NCI-H1436 (cell line): ENCODE measurements around the gene STK39.

Experiments
- DNase-seq: peaks from one replicate; lab custom pipeline; 2025; lab: John Stamatoyannopoulos, UW

Gene STK39

GRCh38 chr2:167928434-167928833, 319.0 kb downstream of the STK39 start:
- no peak for DNase-seq

GRCh38 chr2:167925758-167926157, 321.6 kb downstream of the STK39 start:
- no peak for DNase-seq

- DNase-seq = peak; percentile 31
Measured at GRCh38 chr2:167924556-167924955, 322.8 kb downstream of the STK39 start.

- DNase-seq = no peak
Measured at GRCh38 chr2:167916756-167917155, 330.6 kb downstream of the STK39 start.

- no peak for DNase-seq
Measured at GRCh38 chr2:167914969-167915368, 332.4 kb downstream of the STK39 start.

- DNase-seq = no peak
Measured at GRCh38 chr2:167908786-167909185, 338.6 kb downstream of the STK39 start.

- no peak for DNase-seq
Measured at GRCh38 chr2:167905668-167906067, 341.7 kb downstream of the STK39 start.
